BE2C (cell line): ENCODE data around the gene CARD10.
A peak's percentile ranks its signal among the peaks of the same experiment; 100 is the strongest.
"Not testable (repeated sequence)": the region's sequence is repeated elsewhere in the genome, so short reads cannot be mapped to it uniquely, and the experiment has no call there.

Experiments
- DNase-seq: peaks from one replicate; pipeline ENCODE4 v3.0.0-alpha.2; 2020
- H3K27me3 ChIP-seq: fragments of 250-450 bp; sonication (Bioruptor Pico); 2 replicates; pipeline ENCODE4 v1.5.1; 2020; ENCODE audit warnings: mild to moderate bottlenecking
- H3K36me3 ChIP-seq: fragments of 250-450 bp; sonication (Bioruptor Pico); 2 replicates; pipeline ENCODE4 v1.5.1; 2020; ENCODE audit warnings: mild to moderate bottlenecking
- H3K4me1 ChIP-seq: fragments of 250-450 bp; sonication (Bioruptor Pico); 2 replicates; pipeline ENCODE4 v1.5.1; 2020
- H3K4me3 ChIP-seq: 2 replicates; pipeline ENCODE4 v1.5.1; 2011; ENCODE audit warnings: low read depth, low read length
- H3K9me3 ChIP-seq: fragments of 250-450 bp; sonication (Bioruptor Pico); 2 replicates; pipeline ENCODE4 v1.5.1; 2020
- TF ChIP-seq, protein P1 (sequence below): IDR thresholded peaks from 2 replicates; pipeline ENCODE4 v1.5.1; 2012; ENCODE audit warnings: mild to moderate bottlenecking, low read depth, low read length

Gene CARD10

DNA sequence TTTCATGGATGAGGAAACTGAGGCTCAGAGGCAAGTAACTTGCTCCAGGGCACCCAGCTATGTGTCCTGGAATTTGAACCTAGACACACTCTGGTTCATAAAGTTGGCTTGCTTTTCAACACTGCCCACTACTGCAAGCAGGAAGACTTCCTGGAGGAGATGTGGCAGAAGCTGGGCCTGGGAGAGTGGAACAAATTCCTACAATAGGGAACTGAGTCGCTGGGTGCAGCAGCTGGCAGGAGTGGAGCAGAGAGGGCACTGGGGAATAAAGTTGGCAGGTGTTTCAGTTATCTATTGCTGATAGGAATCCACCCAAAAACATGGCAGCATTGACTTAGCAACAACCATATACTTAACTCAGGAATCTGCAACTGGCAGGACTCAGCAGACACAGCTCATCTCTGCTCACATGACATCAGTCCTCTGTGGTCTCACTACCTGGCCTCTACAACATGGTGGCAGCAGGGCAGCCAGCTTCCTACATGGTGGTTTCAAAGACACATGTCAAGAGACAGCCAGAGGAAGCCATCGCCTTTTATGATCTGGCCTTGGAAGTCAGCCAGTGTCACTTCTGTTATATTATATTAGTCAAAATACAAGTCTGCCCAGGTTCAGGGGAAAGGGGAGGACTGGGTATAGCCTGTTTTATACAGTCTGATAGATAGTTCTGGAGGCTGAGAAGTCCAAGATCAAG is 10.6 kb upstream of the CARD10 start:
- no peak overlapping the region for H3K4me3 ChIP-seq
- peak; percentile 40 for DNase-seq

DNA sequence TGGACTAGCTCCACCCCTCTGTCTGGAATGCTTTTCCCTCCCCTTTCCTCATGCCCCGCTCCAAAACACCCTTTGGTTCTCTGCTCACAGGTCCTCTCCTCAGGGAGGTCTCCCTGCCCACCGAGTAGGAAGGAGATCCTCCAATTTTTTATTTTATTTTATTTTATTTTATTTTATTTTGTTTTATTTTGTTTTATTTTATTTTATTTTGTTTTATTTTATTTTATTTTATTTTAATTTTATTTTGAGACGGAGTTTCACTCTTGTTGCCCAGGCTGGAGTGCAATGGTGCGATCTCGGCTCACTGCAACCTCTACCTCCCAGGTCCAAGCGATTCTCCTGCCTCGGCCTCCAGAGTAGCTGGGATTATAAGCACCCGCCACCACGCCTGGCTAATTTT is 8.7 kb upstream of the CARD10 start:
- not testable (repeated sequence) for H3K4me3 ChIP-seq, H3K36me3 ChIP-seq, DNase-seq, H3K27me3 ChIP-seq, H3K9me3 ChIP-seq, H3K4me1 ChIP-seq

More for the DNA sequence above, 10.6 kb upstream of the CARD10 start:
- Histone ChIP-seq H3K9me3 (no peaks in the 10 kb centered on the region), H3K36me3 (no peaks in the 10 kb centered on the region), H3K27me3 (no peaks in the 10 kb centered on the region), H3K4me1 (peaks cover 4% of the 10 kb centered on the region; the same call in 1 of the 2 replicates)
- TF ChIP-seq, protein P1, sequence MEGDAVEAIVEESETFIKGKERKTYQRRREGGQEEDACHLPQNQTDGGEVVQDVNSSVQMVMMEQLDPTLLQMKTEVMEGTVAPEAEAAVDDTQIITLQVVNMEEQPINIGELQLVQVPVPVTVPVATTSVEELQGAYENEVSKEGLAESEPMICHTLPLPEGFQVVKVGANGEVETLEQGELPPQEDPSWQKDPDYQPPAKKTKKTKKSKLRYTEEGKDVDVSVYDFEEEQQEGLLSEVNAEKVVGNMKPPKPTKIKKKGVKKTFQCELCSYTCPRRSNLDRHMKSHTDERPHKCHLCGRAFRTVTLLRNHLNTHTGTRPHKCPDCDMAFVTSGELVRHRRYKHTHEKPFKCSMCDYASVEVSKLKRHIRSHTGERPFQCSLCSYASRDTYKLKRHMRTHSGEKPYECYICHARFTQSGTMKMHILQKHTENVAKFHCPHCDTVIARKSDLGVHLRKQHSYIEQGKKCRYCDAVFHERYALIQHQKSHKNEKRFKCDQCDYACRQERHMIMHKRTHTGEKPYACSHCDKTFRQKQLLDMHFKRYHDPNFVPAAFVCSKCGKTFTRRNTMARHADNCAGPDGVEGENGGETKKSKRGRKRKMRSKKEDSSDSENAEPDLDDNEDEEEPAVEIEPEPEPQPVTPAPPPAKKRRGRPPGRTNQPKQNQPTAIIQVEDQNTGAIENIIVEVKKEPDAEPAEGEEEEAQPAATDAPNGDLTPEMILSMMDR, result no peak

DNA sequence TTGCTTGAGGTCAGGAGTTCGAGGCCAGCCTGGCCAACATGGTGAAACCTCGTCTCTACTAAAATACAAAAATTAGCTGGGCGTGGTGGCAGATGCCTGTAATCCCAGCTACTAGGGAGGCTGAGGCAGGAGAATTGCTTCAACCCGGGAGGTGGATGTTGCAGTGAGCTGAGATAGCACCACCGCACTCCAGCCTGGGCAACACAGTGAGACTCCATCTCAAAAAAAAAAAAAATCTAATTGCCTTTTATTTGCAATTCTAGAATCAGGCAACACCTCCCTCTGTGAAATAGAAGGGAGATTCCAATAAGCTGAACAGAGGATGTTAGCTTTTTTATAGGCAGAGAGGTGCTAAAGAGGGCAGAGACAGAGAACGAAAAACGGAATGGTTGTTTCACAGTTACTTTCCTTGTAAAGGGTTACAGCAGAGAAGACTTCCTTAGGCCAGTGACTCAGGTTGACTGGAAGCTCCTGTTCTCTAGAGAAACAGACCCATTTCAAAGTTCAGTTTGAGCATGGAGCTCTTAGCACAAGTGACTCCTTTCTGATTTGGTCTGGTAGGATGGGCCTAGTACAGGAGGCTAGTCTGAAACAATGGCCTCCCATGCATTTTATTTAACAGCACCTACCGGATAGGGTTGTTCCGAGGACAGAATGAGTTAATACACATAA is 8.0 kb upstream of the CARD10 start:
- DNase-seq, H3K9me3 ChIP-seq, H3K27me3 ChIP-seq, H3K4me1 ChIP-seq, H3K4me3 ChIP-seq, H3K36me3 ChIP-seq: not testable (repeated sequence)

DNA sequence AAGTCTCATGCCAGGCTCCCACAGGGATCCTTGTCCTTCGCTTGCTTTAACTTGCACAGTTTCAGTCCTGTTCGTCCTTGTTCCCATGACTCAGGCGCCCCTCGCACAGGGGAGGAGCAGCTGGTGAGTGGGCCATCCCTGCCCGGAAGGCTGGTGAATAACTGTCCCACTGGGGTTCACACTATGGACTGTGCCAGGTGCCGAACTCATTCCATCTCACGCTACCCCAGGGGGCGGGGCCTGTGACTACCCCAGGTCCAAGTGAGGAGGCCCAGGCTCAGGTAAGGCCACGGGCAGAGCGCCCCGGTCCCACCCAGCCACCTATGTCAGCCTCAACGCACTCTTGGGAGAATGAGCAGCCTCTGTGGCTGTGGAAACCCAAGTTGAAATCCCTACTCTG is 7.2 kb upstream of the CARD10 start:
- H3K27me3 ChIP-seq, result no peaks in the 10 kb centered on the region
- H3K36me3 ChIP-seq, result no peaks in the 10 kb centered on the region
- TF ChIP-seq, protein P1, result no peak
- H3K4me1 ChIP-seq, result 0 out of 2 replicates have a peak, but pooled peaks cover 4% of the 10 kb centered on the region
- no peaks in the 10 kb centered on the region for H3K9me3 ChIP-seq
- H3K4me3 ChIP-seq, result no peak overlapping the region
- DNase-seq, result no peak

DNA sequence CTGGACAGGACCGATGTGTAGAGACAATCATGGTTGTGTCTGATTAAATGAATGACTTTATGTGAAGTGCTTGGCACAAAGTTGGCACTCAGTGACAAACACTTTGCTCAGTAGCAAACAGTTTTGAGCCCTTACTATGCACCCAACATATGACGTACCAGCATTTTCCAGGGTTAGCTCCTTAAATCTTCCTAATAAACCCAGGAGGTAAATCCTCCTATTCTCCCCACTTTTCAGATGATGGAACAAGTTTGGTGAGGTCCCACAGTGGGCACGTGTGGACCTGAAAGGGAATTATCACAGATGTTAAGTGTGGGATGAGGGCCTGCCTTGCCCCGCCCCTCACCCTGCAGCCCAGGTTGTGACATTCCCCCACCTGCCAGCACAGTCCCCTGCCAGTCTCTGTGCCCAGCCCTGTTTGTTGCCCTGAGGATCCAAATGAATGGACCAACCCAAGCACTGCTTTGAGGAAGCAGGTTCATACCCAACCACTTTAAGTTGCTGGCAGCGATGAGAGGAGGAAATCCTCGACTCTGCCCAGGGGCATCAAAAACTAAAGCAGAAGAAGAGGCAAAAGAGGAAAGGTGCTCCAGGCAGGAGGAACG is 6.6 kb upstream of the CARD10 start:
- Histone ChIP-seq H3K4me3 (no peak overlapping the region), H3K4me1 (0 out of 2 replicates have a peak, but pooled peaks cover 4% of the 10 kb centered on the region), H3K27me3 (no peaks in the 10 kb centered on the region), H3K9me3 (no peaks in the 10 kb centered on the region), H3K36me3 (no peaks in the 10 kb centered on the region)
- no peak for DNase-seq
- TF ChIP-seq, protein P1, result no peak

DNA sequence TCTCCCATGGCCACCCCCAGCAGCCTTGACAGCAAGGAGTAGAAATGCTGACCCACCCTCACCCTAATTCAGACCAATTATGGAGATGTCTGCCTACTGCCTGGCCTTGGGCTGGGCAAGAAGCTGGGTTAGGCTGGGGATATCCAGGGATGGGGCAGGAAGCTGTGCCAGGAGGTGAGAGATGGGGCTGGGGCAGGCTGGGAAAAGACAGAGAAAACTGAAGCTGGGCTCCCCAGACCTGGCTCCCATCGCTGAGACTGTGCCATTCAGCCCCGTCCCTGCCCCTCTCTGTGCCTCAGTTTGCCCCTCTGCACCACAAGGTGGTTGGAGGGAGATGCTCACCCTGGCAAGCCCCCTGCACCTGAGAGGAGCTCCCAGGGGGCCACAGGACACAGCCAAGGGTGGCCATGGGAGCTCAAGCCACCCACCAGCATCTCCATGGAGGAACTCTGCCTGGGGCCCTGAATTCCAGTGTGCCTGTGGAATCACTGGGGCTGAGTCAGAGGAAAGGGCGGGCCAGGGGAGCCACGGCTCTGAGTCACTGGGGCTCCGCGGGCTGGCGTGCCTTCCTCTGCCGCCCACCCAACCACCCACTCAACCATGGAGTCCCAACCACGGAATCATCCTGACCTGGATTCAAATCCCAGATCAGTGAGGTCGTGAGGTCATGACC is 6.0 kb upstream of the CARD10 start:
- Histone ChIP-seq H3K36me3 (no peaks in the 10 kb centered on the region), H3K4me3 (no peak overlapping the region), H3K4me1 (0 out of 2 replicates have a peak, but pooled peaks cover 4% of the 10 kb centered on the region), H3K27me3 (no peaks in the 10 kb centered on the region), H3K9me3 (no peaks in the 10 kb centered on the region)
- DNase-seq, result no peak
- TF ChIP-seq, protein P1, result no peak
